ENCODE data around the gene BBOX1.
"Not testable (repeated sequence)": the region's sequence is repeated elsewhere in the genome, so short reads cannot be mapped to it uniquely, and the experiment has no call there.

BBOX1 gene

DNA sequence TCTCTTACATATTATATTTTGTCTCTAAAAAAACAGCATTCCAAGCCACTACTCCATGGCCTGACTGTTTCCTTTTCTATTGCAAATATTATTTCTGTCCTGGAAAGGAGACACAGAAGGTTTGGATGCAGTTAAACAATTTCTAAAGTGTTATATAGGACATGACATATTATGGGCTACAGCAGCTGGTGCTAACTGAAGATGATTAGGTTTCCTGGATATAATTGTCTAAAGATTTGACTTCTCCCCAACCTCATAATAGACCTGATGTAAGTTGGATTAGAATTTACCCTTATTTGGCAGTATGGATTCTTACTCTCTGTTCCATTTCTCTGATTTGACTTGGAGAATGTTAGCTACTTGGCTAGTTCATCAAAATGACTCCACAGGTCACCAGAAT is 90.2 kb downstream of the BBOX1 start:
- Histone ChIP-seq H2AFZ (ENCODE audit: low read depth, low read length) (no peak overlapping the region), H3K4me1 (ENCODE audit: insufficient read depth, low read length) (no peaks in the 10 kb centered on the region), H3K9me3 (ENCODE audit: low read length) (peaks cover 2% of the 10 kb centered on the region), H3K36me3 (ENCODE audit: insufficient read depth, low read length) (no peaks in the 10 kb centered on the region), H3K27me3 (ENCODE audit: insufficient read depth, low read length) (no peaks in the 10 kb centered on the region), H3K4me3 (ENCODE audit: low read length) (no peak overlapping the region)

DNA sequence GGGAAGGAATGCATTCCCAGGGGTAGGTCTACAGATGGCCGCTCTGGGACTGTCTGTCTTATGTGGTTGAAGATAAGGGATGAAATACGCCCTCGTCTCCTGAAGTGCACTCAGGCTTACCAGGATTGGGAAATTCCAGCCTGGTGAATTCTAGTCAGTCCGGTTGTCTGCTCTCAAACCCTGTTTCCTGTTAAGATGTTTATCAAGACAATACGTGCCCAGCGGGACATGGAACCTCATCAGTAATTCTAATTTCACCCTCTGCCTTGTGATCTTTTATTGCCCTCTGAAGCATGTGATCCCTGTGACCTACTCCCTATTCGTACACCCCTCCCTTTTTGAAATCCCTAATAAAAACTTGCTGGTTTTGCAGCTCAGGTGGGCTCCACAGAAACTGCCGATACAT is 95.3 kb downstream of the BBOX1 start:
- not testable (repeated sequence) for H3K36me3 ChIP-seq (ENCODE audit: insufficient read depth, low read length); H3K4me1 ChIP-seq (ENCODE audit: insufficient read depth, low read length); H2AFZ ChIP-seq (ENCODE audit: low read depth, low read length); H3K27me3 ChIP-seq (ENCODE audit: insufficient read depth, low read length); H3K4me3 ChIP-seq (ENCODE audit: low read length); H3K9me3 ChIP-seq (ENCODE audit: low read length)

- H3K9me3 ChIP-seq (ENCODE audit: low read length), result peaks cover 2% of the 10 kb centered on the region
- no peaks in the 10 kb centered on the region for H3K36me3 ChIP-seq (ENCODE audit: insufficient read depth, low read length)
- H3K4me3 ChIP-seq (ENCODE audit: low read length), result no peak overlapping the region
- no peaks in the 10 kb centered on the region for H3K4me1 ChIP-seq (ENCODE audit: insufficient read depth, low read length)
- H2AFZ ChIP-seq (ENCODE audit: low read depth, low read length), result no peak overlapping the region
- H3K27me3 ChIP-seq (ENCODE audit: insufficient read depth, low read length), result no peaks in the 10 kb centered on the region
These were observed 98.1 kb downstream of the BBOX1 start for GRCh38 chr11:27138716-27139115.

DNA sequence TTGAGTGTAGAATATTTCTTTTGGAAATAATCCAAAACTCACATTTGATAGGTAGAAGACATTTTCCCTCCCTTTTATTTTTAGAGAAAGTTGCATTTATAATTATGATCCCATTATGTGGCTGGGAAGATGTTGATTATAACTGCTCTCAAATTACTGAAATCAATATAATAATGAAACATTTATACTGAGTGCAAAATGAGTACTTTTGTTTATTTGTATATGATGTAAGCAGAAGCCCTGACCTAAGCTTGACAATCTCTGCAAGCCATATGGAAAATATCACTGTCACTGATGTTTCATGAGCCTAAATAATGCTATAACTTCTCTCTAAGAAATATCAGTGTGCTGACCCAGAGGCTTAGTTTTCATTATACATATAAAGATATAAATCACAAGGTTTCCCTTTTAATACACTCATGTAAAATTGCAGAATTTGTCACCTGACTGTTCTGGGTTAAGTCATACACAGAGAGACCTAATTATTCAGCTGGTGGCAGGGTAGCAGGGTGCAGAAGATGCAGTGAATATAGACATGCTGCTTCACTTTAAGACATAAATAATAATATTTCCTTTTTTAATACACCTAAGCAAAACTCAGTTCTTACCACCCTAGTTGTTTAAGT is 99.2 kb downstream of the BBOX1 start:
- H2AFZ ChIP-seq (ENCODE audit: low read depth, low read length), result no peak overlapping the region
- H3K27me3 ChIP-seq (ENCODE audit: insufficient read depth, low read length), result no peaks in the 10 kb centered on the region
- no peaks in the 10 kb centered on the region for H3K4me1 ChIP-seq (ENCODE audit: insufficient read depth, low read length)
- H3K4me3 ChIP-seq (ENCODE audit: low read length), result no peak overlapping the region
- H3K36me3 ChIP-seq (ENCODE audit: insufficient read depth, low read length), result no peaks in the 10 kb centered on the region
- peaks cover 2% of the 10 kb centered on the region for H3K9me3 ChIP-seq (ENCODE audit: low read length)

- H3K4me3 ChIP-seq (ENCODE audit: low read length), result no peak overlapping the region
- H3K9me3 ChIP-seq (ENCODE audit: low read length), result peaks cover 2% of the 10 kb centered on the region
- H3K36me3 ChIP-seq (ENCODE audit: insufficient read depth, low read length), result no peaks in the 10 kb centered on the region
- no peaks in the 10 kb centered on the region for H3K27me3 ChIP-seq (ENCODE audit: insufficient read depth, low read length)
- no peak overlapping the region for H2AFZ ChIP-seq (ENCODE audit: low read depth, low read length)
- no peaks in the 10 kb centered on the region for H3K4me1 ChIP-seq (ENCODE audit: insufficient read depth, low read length)
These were observed 101.0 kb downstream of the BBOX1 start for GRCh38 chr11:27141576-27141975.

GRCh38 chr11:27147916-27148315 is 107.3 kb downstream of the BBOX1 start:
- Histone ChIP-seq H3K4me3 (ENCODE audit: low read length) (no peak overlapping the region), H3K9me3 (ENCODE audit: low read length) (no peaks in the 10 kb centered on the region), H3K27me3 (ENCODE audit: insufficient read depth, low read length) (no peaks in the 10 kb centered on the region), H3K4me1 (ENCODE audit: insufficient read depth, low read length) (no peaks in the 10 kb centered on the region), H2AFZ (ENCODE audit: low read depth, low read length) (no peak overlapping the region), H3K36me3 (ENCODE audit: insufficient read depth, low read length) (no peaks in the 10 kb centered on the region)

DNA sequence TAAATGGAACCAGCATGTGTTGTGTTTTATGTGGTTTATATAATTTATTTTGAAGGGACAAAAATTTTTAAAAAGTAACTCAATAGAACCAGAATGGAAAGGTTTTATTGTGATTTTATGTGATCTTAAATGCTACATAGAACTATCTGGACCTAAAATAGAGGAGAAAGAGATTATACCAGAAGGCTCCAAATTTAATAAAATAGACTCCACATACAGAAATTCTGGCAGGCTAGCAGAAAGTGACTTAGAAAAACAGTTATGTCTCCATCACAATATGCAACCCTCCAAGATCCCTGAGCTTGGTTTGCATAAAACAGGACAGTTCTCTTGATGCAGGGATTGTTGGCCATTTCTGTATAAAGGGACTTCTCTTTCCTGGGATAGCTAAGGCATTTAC is 107.9 kb downstream of the BBOX1 start:
- no peaks in the 10 kb centered on the region for H3K27me3 ChIP-seq (ENCODE audit: insufficient read depth, low read length)
- H3K4me1 ChIP-seq (ENCODE audit: insufficient read depth, low read length), result no peaks in the 10 kb centered on the region
- H3K9me3 ChIP-seq (ENCODE audit: low read length), result no peaks in the 10 kb centered on the region
- H3K4me3 ChIP-seq (ENCODE audit: low read length), result no peak overlapping the region
- no peaks in the 10 kb centered on the region for H3K36me3 ChIP-seq (ENCODE audit: insufficient read depth, low read length)
- no peak overlapping the region for H2AFZ ChIP-seq (ENCODE audit: low read depth, low read length)

- Histone ChIP-seq H2AFZ (ENCODE audit: low read depth, low read length) (no peak overlapping the region), H3K4me1 (ENCODE audit: insufficient read depth, low read length) (no peaks in the 10 kb centered on the region), H3K27me3 (ENCODE audit: insufficient read depth, low read length) (no peaks in the 10 kb centered on the region), H3K36me3 (ENCODE audit: insufficient read depth, low read length) (no peaks in the 10 kb centered on the region), H3K4me3 (ENCODE audit: low read length) (no peak overlapping the region), H3K9me3 (ENCODE audit: low read length) (no peaks in the 10 kb centered on the region)
These were observed 109.5 kb downstream of the BBOX1 start for GRCh38 chr11:27150098-27150497.

- no peaks in the 10 kb centered on the region for H3K27me3 ChIP-seq (ENCODE audit: insufficient read depth, low read length)
- H3K4me3 ChIP-seq (ENCODE audit: low read length), result no peak overlapping the region
- H3K9me3 ChIP-seq (ENCODE audit: low read length), result no peaks in the 10 kb centered on the region
- H2AFZ ChIP-seq (ENCODE audit: low read depth, low read length), result no peak overlapping the region
- no peaks in the 10 kb centered on the region for H3K36me3 ChIP-seq (ENCODE audit: insufficient read depth, low read length)
- H3K4me1 ChIP-seq (ENCODE audit: insufficient read depth, low read length), result no peaks in the 10 kb centered on the region
These were observed 112.5 kb downstream of the BBOX1 start for GRCh38 chr11:27153136-27153535.

- Histone ChIP-seq H2AFZ (ENCODE audit: low read depth, low read length) (peak overlapping the region; percentile 68), H3K4me3 (ENCODE audit: low read length) (no peak overlapping the region), H3K9me3 (ENCODE audit: low read length) (no peaks in the 10 kb centered on the region), H3K4me1 (ENCODE audit: insufficient read depth, low read length) (no peaks in the 10 kb centered on the region), H3K27me3 (ENCODE audit: insufficient read depth, low read length) (no peaks in the 10 kb centered on the region), H3K36me3 (ENCODE audit: insufficient read depth, low read length) (no peaks in the 10 kb centered on the region)
These were observed 118.1 kb downstream of the BBOX1 start for GRCh38 chr11:27158456-27159334.

DNA sequence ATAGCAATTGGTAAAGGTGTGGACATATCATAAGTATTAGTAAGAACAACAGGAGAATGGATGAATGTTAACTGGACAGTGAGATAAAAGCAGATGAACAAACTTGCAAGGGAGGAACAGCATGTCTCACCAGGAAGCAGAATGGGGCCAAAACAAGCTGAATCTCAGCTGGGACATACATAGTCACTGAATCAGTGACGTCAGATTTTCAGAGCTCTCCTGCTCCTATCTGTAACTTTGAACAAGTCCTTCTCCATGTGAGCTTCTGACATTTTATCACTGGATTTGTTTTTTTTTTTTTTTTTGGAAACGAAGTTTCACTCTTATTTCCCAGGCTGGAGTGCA is 118.7 kb downstream of the BBOX1 start:
- Histone ChIP-seq H2AFZ (ENCODE audit: low read depth, low read length) (peak overlapping the region; percentile 68), H3K4me3 (ENCODE audit: low read length) (no peak overlapping the region)

DNA sequence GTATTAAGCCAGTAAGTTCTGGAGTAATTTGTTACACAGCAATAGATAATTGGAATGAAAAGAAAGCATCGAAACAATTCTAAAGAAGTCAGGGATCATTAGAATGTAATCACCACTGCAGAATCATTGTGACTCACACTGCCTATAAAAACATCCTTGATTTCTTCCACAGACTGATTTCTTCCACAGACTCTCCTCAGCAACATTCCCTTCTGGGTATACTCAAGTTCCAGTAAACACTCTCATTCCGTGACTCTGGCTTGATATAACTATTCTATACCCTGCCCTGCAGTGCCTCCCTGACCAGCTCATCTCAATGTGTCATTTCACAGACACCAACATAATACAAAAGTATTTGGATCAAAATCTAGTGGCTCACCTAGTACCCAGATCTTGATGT is 120.5 kb downstream of the BBOX1 start:
- H3K4me3 ChIP-seq (ENCODE audit: low read length), result no peak overlapping the region

More for the DNA sequence above, 118.7 kb downstream of the BBOX1 start:
- H3K4me1 ChIP-seq (ENCODE audit: insufficient read depth, low read length), result no peaks in the 10 kb centered on the region
- H3K9me3 ChIP-seq (ENCODE audit: low read length), result no peaks in the 10 kb centered on the region
- no peaks in the 10 kb centered on the region for H3K36me3 ChIP-seq (ENCODE audit: insufficient read depth, low read length)
- no peaks in the 10 kb centered on the region for H3K27me3 ChIP-seq (ENCODE audit: insufficient read depth, low read length)

GRCh38 chr11:27162237-27162636 is 121.6 kb downstream of the BBOX1 start:
- Histone ChIP-seq H2AFZ (ENCODE audit: low read depth, low read length) (no peak overlapping the region), H3K4me3 (ENCODE audit: low read length) (no peak overlapping the region), H3K27me3 (ENCODE audit: insufficient read depth, low read length) (no peaks in the 10 kb centered on the region), H3K36me3 (ENCODE audit: insufficient read depth, low read length) (no peaks in the 10 kb centered on the region), H3K4me1 (ENCODE audit: insufficient read depth, low read length) (no peaks in the 10 kb centered on the region), H3K9me3 (ENCODE audit: low read length) (no peaks in the 10 kb centered on the region)

More for the DNA sequence above, 120.5 kb downstream of the BBOX1 start:
- Histone ChIP-seq H3K4me1 (ENCODE audit: insufficient read depth, low read length) (no peaks in the 10 kb centered on the region), H3K36me3 (ENCODE audit: insufficient read depth, low read length) (no peaks in the 10 kb centered on the region), H3K27me3 (ENCODE audit: insufficient read depth, low read length) (no peaks in the 10 kb centered on the region), H3K9me3 (ENCODE audit: low read length) (no peaks in the 10 kb centered on the region), H2AFZ (ENCODE audit: low read depth, low read length) (no peak overlapping the region)

All from neuron (in vitro differentiated cells).